Measurements from ENCODE around the gene TMC5. TPM values are rescaled to one million over a fixed set of nuclear protein-coding genes. Genes with fewer than 3 reads are reported as not detected.

The TMC5 gene
- total and polyA plus RNA-seq, 2 of the 13 experiments (the other 11 are each of a cell fraction or from before 2014, with no cell fraction given) = 0.09 to 0.41 TPM

DNA sequence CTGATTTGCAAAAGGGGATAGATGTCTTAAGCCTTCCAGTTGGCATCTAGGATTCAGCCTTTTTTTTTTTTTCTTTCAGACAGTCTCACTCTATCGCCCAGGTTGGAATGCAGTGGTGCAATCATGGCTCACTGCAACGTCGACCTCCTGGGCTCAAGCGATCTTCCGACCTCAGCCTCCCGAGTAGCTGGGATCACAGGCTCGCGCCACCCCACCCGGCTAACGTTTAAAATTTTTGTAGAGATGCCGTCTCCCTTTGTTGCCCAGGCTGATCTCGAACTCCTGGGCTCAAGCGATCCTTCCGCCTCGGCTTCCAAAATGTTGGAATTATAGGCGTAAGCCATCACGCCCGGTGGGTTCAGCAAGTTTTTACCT lies 105.5 kb downstream of the TMC5 start (continued):
- TF ChIP-seq, protein P1, sequence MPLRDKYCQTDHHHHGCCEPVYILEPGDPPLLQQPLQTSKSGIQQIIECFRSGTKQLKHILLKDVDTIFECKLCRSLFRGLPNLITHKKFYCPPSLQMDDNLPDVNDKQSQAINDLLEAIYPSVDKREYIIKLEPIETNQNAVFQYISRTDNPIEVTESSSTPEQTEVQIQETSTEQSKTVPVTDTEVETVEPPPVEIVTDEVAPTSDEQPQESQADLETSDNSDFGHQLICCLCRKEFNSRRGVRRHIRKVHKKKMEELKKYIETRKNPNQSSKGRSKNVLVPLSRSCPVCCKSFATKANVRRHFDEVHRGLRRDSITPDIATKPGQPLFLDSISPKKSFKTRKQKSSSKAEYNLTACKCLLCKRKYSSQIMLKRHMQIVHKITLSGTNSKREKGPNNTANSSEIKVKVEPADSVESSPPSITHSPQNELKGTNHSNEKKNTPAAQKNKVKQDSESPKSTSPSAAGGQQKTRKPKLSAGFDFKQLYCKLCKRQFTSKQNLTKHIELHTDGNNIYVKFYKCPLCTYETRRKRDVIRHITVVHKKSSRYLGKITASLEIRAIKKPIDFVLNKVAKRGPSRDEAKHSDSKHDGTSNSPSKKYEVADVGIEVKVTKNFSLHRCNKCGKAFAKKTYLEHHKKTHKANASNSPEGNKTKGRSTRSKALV (CRISPR knock-in tag; IDR thresholded peaks at IDR 0.05) = 0 out of 2 replicates have a peak, but pooled peaks have one; percentile 12
- TF ChIP-seq ZBTB33 (CRISPR knock-in tag; IDR thresholded peaks at IDR 0.05) (peak; percentile 12; the same call in 1 of the 2 replicates), PAWR (CRISPR knock-in tag; IDR thresholded peaks at IDR 0.05; ENCODE audit: borderline replicate concordance) (no peak), TOE1 (CRISPR knock-in tag; IDR thresholded peaks at IDR 0.05) (no peak), THYN1 (CRISPR knock-in tag; IDR thresholded peaks at IDR 0.05; ENCODE audit: borderline replicate concordance, low read depth) (no peak), YEATS4 (CRISPR knock-in tag; IDR thresholded peaks at IDR 0.05; ENCODE audit: borderline replicate concordance) (no peak; the same call in none of the 2 replicates), FOXO1 (CRISPR knock-in tag; IDR thresholded peaks at IDR 0.05) (no peak), ZBTB4 (CRISPR knock-in tag; IDR thresholded peaks at IDR 0.05; ENCODE audit: borderline replicate concordance) (no peak), TMF1 (CRISPR knock-in tag; IDR thresholded peaks at IDR 0.05; ENCODE audit: low read depth) (no peak), RAD21 (CRISPR knock-in tag; IDR thresholded peaks at IDR 0.05) (no peak), ZNF616 (CRISPR knock-in tag; IDR thresholded peaks at IDR 0.05; ENCODE audit: low read depth) (no peak), ZNF746 (CRISPR knock-in tag; IDR thresholded peaks at IDR 0.05) (no peak), ZBTB38 (CRISPR knock-in tag; IDR thresholded peaks at IDR 0.05) (peak; percentile 39; the same call in 1 of the 2 replicates), TAF15 (IDR thresholded peaks at IDR 0.05; ENCODE audit: low read depth, low read length, poor library complexity, severe bottlenecking) (no peak)
- TF ChIP-seq, protein P2, sequence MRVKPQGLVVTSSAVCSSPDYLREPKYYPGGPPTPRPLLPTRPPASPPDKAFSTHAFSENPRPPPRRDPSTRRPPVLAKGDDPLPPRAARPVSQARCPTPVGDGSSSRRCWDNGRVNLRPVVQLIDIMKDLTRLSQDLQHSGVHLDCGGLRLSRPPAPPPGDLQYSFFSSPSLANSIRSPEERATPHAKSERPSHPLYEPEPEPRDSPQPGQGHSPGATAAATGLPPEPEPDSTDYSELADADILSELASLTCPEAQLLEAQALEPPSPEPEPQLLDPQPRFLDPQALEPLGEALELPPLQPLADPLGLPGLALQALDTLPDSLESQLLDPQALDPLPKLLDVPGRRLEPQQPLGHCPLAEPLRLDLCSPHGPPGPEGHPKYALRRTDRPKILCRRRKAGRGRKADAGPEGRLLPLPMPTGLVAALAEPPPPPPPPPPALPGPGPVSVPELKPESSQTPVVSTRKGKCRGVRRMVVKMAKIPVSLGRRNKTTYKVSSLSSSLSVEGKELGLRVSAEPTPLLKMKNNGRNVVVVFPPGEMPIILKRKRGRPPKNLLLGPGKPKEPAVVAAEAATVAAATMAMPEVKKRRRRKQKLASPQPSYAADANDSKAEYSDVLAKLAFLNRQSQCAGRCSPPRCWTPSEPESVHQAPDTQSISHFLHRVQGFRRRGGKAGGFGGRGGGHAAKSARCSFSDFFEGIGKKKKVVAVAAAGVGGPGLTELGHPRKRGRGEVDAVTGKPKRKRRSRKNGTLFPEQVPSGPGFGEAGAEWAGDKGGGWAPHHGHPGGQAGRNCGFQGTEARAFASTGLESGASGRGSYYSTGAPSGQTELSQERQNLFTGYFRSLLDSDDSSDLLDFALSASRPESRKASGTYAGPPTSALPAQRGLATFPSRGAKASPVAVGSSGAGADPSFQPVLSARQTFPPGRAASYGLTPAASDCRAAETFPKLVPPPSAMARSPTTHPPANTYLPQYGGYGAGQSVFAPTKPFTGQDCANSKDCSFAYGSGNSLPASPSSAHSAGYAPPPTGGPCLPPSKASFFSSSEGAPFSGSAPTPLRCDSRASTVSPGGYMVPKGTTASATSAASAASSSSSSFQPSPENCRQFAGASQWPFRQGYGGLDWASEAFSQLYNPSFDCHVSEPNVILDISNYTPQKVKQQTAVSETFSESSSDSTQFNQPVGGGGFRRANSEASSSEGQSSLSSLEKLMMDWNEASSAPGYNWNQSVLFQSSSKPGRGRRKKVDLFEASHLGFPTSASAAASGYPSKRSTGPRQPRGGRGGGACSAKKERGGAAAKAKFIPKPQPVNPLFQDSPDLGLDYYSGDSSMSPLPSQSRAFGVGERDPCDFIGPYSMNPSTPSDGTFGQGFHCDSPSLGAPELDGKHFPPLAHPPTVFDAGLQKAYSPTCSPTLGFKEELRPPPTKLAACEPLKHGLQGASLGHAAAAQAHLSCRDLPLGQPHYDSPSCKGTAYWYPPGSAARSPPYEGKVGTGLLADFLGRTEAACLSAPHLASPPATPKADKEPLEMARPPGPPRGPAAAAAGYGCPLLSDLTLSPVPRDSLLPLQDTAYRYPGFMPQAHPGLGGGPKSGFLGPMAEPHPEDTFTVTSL (CRISPR knock-in tag; IDR thresholded peaks at IDR 0.05; ENCODE audit: borderline replicate concordance) = no peak
